ENCODE measurements around the gene GRM8.

DNA sequence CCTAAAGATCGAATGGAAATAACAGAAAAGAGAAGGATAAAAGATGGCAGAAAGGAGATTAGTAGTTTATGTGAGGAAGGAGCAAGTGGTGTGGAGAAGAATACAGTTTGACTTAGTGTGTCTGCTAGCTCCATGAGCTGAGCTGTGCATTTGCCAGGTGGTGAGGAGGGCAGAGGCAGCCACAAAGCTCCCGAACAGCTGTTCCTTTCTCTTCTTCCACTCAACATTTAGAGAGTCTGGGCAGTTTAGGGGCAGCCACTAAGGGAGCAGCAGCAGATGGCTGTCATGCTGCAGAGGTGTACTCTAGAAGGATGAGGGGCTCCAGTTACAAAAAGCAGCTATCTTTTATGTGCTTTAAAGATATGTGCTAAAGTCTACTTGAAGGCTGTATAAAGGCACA lies 674.4 kb downstream of the GRM8 start:
- TF ChIP-seq EZH2 (IDR thresholded peaks at IDR 0.05; ENCODE audit: insufficient read depth, poor library complexity, severe bottlenecking) (no peak), EZH2phosphoT487 (IDR thresholded peaks at IDR 0.05; ENCODE audit: insufficient read depth, low read depth) (no peak)

All from GM23248 (cell line).